GM12891 (cell line): Measurements from ENCODE around the gene LRP1B.

ENCODE experiments used
- POLR2A ChIP-seq: IDR thresholded peaks from 2 replicates; pipeline ENCODE4 v1.6.1; 2011; ENCODE audit warnings: low read depth, low read length, control low read depth
- POLR2AphosphoS5 ChIP-seq: IDR thresholded peaks from 2 replicates; pipeline ENCODE4 v1.6.1; 2011; ENCODE audit warnings: low read depth, low read length, control low read depth
- TAF1 ChIP-seq: IDR thresholded peaks from 2 replicates; pipeline ENCODE4 v1.6.1; 2011; ENCODE audit warnings: low read depth, low read length, control low read depth

DNA sequence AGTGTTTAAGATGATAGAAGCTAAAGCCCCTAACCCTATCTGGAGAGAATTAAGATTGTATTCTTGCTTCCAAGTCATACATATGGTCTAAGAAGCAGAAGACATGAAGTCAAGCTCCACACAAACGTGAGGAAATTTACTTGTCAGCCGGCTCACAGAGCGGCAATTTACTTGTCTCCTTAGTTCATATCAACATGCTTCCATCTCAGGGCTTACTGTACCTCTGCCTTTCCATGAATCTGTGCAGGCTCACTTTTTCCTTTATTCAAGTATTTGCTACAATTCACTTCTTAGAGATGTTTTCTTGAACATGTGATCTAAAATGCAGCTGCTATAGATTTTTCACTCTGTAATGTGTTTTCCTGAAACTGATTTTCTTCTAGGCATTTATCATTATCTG lies 1386.4 kb downstream of the LRP1B start:
- no peak for TF ChIP-seq POLR2AphosphoS5
- TF ChIP-seq TAF1 = no peak
- no peak for TF ChIP-seq POLR2A
